Thyroid gland (tissue), 4 donors: ENCODE data around the gene APC2.

Experiments
- POLR2A ChIP-seq, 2 donors: fragments of 450-650 bp; IDR thresholded peaks; one replicate each; pipeline ENCODE4 v1.6.1; 2017; ENCODE audit warnings: antibody characterized with exemption in 2 of 2, mild to moderate bottlenecking in 2 of 2, moderate library complexity in 1 of 2
- TF ChIP-seq, protein P1 (sequence below), 6 experiments: fragments of 200-600 bp in 3 of 6; fragments of 450-650 bp in 3 of 6; sonication (generic) in 3 of 6; IDR thresholded peaks; one replicate each; pipeline ENCODE4 v1.5.1; 2016 to 2019; ENCODE audit warnings: antibody characterized with exemption in 6 of 6, mild to moderate bottlenecking in 2 of 6, inconsistent platforms in 1 of 6, moderate library complexity in 1 of 6

DNA sequence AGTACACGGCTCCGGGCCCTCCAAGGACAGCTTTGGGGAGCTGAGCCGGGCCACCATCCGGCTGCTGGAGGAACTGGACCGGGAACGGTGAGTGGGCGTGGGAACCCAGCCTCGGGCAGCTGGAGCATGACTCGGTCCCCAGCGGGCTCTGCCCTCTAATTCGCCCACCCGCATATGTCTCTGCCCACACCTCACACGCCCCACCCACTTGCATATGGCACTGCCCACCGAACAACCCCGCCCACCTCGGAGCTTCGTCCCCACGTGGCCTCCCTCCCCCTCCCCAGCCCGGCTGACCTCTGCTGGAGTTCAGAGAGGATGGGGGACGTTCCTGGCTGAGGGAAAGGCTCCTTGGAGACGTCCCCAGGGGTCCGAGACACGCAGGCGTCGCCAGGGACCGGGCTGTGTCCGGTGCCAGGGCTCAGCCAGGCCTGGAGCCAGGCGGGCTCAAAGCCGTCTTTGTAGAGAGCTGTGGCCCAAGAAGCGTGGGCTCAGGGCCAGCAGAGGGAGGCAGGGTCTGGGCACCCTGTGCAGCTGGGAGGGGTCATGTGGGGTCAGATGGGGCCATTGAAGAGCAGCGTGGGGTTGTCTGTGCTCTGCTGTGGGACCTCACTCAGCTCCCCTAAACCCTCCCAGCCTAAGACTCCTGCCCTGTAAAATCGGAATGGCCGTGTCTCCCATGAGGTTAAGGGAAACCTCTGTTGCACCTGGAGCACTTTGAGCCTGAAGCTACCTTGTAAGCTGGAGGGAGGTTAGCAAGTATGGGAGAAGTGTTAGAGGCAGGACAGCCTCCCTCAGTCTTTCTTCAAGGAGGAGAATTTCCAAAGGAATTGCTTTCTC lies 3.8 kb downstream of the APC2 start:
- TF ChIP-seq POLR2A (IDR thresholded peaks at IDR 0.05), result no peak
- TF ChIP-seq, protein P1, sequence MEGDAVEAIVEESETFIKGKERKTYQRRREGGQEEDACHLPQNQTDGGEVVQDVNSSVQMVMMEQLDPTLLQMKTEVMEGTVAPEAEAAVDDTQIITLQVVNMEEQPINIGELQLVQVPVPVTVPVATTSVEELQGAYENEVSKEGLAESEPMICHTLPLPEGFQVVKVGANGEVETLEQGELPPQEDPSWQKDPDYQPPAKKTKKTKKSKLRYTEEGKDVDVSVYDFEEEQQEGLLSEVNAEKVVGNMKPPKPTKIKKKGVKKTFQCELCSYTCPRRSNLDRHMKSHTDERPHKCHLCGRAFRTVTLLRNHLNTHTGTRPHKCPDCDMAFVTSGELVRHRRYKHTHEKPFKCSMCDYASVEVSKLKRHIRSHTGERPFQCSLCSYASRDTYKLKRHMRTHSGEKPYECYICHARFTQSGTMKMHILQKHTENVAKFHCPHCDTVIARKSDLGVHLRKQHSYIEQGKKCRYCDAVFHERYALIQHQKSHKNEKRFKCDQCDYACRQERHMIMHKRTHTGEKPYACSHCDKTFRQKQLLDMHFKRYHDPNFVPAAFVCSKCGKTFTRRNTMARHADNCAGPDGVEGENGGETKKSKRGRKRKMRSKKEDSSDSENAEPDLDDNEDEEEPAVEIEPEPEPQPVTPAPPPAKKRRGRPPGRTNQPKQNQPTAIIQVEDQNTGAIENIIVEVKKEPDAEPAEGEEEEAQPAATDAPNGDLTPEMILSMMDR (IDR thresholded peaks at IDR 0.05), result no peak
